ENCODE measurements around the gene CPB2.

DNA sequence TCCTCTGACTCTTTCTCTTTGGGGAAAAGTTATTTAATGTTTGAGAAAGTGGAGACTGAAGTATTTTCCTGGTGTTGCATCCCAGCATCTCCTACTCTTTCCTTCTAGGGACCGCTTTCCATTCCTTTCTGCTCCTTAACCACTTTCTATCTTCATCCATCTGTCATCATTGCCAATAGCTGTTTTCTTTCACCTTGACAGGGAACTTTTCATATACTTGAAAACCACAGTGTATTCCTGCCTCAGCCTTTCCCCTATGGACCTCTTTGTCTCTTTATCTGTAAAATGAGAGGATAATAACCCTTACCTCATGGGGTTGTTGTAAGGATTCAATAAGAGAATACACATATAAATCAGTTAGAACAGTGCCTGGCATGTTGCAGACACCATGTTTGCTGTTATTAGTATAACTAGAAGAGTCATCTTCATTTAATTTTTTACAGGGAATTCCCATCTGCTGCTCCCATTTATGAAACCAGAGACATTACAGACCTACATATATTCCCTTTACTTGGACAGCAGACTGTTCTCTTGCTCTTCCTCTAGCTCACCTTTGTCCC lies 45.4 kb upstream of the CPB2 start:
- TF ChIP-seq, protein P1, sequence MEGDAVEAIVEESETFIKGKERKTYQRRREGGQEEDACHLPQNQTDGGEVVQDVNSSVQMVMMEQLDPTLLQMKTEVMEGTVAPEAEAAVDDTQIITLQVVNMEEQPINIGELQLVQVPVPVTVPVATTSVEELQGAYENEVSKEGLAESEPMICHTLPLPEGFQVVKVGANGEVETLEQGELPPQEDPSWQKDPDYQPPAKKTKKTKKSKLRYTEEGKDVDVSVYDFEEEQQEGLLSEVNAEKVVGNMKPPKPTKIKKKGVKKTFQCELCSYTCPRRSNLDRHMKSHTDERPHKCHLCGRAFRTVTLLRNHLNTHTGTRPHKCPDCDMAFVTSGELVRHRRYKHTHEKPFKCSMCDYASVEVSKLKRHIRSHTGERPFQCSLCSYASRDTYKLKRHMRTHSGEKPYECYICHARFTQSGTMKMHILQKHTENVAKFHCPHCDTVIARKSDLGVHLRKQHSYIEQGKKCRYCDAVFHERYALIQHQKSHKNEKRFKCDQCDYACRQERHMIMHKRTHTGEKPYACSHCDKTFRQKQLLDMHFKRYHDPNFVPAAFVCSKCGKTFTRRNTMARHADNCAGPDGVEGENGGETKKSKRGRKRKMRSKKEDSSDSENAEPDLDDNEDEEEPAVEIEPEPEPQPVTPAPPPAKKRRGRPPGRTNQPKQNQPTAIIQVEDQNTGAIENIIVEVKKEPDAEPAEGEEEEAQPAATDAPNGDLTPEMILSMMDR (IDR thresholded peaks at IDR 0.05; ENCODE audit: low read depth, low read length, poor library complexity, severe bottlenecking), result no peak
- TF ChIP-seq EZH2phosphoT487 (IDR thresholded peaks at IDR 0.05; ENCODE audit: borderline replicate concordance, low read length), result no peak

All from DOHH2 (cell line).